HG03060 (cell line): ENCODE measurements around the gene METTL15.
A peak's percentile ranks its signal among the peaks of the same experiment; 100 is the strongest.
"Not testable (repeated sequence)": the region's sequence is repeated elsewhere in the genome, so short reads cannot be mapped to it uniquely, and the experiment has no call there.

Experiments used
- ATAC-seq: cut with Tn5 transposase; IDR thresholded peaks from one replicate; pipeline ENCODE4 v1.9.1; 2021; ENCODE audit warnings: low read depth, moderate number of reproducible peaks; ENCODE audit not compliant: unreplicated experiment

METTL15 gene

GRCh38 chr11:28284196-28284595, 176.0 kb downstream of the METTL15 start:
- ATAC-seq, result no peak

- ATAC-seq, result no peak
Observed at GRCh38 chr11:28289444-28289843, 181.3 kb downstream of the METTL15 start.

DNA sequence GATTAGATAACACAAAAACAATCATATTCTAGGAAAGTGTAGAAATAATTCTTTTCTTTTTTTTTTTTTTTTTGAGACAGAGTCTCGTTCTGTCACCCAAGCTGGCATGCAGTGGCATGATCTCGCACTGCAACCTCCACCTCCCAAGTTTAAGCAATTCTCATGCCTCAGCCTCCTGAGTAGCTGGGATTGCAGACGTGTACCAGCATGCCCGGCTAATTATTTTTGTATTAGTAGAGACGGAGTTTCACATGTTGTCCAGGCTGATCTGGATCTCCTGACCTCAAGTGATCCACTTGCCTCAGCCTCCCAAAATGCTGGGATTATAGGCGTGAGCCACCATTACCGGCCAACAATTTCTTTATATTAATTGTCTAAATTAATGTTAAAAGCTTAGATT, 182.8 kb downstream of the METTL15 start:
- ATAC-seq, result not testable (repeated sequence)

- peak; percentile 62 for ATAC-seq
Observed at GRCh38 chr11:28296426-28296825, 188.2 kb downstream of the METTL15 start.

GRCh38 chr11:28298209-28298608, 190.0 kb downstream of the METTL15 start:
- ATAC-seq, result no peak

DNA sequence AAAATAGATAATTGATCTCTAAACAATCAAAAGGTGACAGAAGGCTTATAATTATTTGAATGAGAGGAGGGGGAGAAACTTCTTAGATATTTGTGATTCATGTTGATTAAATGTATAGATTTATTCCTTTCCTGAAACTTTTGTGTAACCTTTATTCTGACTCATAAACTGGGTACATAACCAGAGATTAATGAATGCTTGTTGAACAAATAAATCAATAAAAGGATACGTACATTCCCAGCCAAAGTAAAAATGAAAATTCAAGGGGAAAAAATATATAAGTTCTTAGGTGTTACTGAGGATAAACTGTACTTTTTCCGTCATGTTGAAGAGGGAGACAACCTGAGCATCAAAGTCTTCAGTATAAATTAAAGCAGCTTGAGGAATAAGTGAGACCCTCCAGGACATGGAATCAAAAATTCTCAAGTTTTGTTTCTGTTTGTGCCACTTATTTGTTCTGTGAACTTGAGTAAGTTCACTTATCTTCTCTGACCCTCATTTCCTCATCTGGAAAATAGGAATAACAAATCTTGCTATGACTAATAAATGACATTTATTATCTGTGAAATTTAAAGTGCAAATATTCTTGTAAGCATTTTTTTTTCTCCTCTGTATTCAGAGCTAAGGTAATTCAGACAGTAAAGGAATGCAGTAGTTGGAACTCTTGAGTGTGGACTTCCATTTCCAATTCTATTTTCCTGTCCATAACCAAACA, 195.4 kb downstream of the METTL15 start:
- no peak for ATAC-seq

GRCh38 chr11:28315440-28315839, 207.3 kb downstream of the METTL15 start:
- ATAC-seq, result no peak

DNA sequence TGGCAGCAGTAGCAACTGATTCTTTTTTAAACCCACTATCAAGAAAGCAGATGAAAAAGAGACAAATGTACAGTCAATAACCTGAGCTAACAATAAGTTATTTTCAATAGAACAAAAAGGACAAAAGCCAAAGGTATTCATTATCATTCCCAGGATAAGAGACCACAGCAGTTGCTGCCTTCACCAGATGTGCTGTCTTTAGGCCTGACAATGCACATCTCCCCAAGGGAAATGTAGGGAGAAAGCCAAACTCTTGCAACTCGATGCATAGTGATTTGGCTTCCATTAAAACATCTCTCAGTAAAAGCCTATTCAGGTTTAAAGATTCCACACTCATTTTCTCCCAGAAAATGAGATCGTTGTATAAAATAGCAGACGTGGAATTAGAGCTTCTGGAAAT, 210.7 kb downstream of the METTL15 start:
- no peak for ATAC-seq

DNA sequence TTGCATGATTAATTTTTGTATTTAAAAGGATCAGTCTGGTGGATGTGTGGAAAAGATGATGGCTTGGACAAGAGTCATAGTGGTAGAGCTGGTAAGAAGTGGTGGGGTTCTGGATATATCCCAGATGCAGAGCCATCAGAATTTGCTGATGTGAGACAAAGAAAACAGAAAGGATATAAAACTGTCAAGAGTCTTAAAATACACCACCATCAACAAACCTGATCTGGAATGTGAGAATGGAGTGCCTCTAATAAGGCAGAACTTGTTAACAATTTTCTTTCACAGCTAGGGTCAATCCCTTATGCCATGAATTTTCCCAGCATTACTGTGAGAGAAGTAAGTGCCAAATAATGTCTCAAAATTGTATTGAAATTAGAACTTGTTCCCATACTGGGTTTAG, 215.4 kb downstream of the METTL15 start:
- no peak for ATAC-seq

DNA sequence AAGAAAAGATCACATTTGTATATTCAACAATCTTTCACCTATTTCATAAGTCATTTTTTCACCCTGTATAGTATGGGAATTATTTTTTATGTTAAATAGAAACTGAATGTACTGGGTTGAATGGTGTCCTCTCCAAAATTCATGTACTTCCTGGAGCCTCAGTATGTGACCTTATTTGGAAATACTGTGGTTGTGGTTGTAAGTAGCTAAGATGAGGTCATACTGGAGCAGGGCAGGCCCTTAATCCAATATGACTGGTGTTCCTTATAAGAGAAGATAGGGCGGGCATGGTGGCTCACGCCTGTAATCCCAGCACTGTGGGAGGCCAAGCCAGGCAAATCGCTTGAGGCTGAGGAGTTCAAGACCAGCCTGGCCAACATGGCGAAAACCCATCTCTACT, 224.2 kb downstream of the METTL15 start:
- ATAC-seq, result not testable (repeated sequence)

GRCh38 chr11:28337701-28338100, 229.5 kb downstream of the METTL15 start:
- ATAC-seq, result no peak

- no peak for ATAC-seq
Observed at GRCh38 chr11:28338371-28338770, 230.2 kb downstream of the METTL15 start.

DNA sequence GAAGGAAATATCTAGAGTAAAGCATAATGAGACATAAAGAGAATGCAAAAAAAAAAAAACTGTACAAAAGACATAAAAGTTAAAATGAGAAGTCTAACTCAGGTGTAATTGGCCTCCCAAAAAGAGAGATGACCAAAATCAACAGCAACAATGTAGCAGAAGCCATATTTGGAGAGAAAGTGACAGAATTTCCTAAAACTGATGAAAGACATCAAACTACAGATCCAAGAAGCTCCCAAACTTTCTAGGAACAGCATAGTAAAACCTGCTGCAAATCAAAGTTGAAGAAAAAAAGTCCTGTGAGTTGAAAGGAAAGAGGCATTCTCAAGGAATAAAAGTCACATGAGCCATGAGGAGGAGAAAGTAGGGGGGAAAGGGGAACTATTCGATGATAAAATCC, 231.3 kb downstream of the METTL15 start:
- ATAC-seq, result no peak

- ATAC-seq, result no peak
Observed at GRCh38 chr11:28342716-28343115, 234.5 kb downstream of the METTL15 start.

GRCh38 chr11:28343304-28344233, 235.4 kb downstream of the METTL15 start:
- ATAC-seq, result no peak

DNA sequence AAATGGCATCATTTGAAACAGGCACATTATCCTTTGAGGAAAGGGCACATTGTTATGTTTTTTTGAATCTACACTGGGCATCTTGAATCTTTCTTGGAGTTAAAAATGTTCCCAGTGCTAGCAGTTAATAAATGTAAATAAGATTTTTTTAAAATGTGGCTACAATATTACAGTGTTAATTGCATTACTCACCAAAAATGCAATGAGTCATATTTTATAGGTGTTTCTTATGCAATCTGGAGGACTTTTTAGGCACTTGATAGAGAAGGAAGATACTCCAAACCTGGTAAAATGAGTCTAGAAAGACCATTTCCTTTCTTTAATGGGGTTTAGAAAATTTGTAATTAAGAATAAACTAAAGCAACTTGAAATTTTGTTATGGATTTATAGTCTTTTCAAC, 238.0 kb downstream of the METTL15 start:
- ATAC-seq, result no peak

DNA sequence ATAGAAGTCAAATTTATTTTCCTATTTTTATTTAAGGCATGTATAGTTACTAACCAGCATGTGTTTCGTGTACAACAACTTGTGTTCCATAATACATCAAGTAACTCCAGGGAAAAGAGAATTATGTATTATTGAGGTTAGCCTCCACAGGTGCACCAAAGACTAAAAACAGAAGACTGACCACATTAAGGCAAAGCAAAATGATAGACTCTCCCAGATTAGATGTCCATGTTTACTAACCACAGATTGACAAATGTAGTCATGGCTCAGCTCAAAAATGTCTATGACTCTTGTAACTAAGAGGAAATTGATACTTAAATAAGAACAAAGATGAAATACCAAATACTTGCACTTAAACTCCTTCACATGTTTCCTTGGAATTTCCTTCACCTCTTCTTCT, 238.5 kb downstream of the METTL15 start:
- ATAC-seq, result no peak

DNA sequence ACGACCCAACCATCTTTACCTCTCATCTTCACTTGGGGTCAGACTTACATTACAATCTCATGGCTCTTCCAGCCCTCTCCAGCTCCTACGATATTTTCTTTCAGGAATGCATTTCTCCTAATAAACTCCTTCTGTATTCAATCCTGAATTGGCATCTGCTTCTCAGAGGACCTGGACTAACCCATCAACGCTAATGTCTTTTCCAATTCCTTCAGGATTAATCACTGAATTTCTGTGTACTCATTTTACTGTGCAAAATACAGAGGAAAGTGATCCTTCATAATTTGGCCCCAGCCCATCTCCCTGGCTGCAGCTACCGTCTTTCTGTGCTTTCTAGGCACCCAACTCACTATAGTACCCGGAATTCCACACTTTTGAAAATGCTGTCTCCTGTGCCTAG, 239.2 kb downstream of the METTL15 start:
- ATAC-seq, result no peak

DNA sequence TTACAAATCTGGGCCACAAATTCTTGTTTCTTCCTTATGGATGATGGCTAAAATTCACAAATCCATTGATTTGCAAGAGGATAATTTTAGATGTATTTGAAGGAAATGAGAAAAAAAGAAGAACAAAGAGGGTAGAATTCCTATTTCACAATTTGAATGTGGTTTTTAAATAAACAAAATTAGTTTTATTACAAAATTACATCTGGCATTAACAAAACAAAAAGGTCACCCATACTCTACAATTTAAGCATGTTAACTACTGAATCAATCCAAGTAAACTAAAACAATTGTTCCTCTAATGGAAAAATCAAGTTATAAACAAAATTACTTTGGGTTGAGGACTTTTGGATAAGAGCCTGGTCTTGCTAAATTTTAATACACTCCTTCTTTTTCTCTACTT, 242.0 kb downstream of the METTL15 start:
- no peak for ATAC-seq

GRCh38 chr11:28353991-28354390, 245.8 kb downstream of the METTL15 start:
- no peak for ATAC-seq

- no peak for ATAC-seq
Observed at GRCh38 chr11:28366549-28367346, 258.6 kb downstream of the METTL15 start.
